Upper lobe of right lung (tissue), 1 donor: ENCODE data around the gene LMBR1. TPM values are rescaled to one million over a fixed set of nuclear protein-coding genes. Genes with fewer than 3 reads are reported as not detected.
A peak's percentile ranks its signal among the peaks of the same experiment; 100 is the strongest.

Experiments
- ATAC-seq: fragments of 200-7000 bp; cut with Tn5 transposase; one replicate; pipeline ENCODE4 v1.9.1; 2020; ENCODE audit warnings: mild to moderate bottlenecking, moderate library complexity
- DNase-seq: peaks from one replicate; pipeline ENCODE4 v3.0.0-alpha.2; 2020
- H3K27ac ChIP-seq: fragments of 200-600 bp; one replicate; pipeline ENCODE4 v1.8.0; 2022
- H3K27me3 ChIP-seq: fragments of 200-600 bp; one replicate; pipeline ENCODE4 v1.8.0; 2022; ENCODE audit warnings: mild to moderate bottlenecking
- H3K36me3 ChIP-seq: fragments of 200-600 bp; one replicate; pipeline ENCODE4 v1.8.0; 2022
- H3K4me1 ChIP-seq: fragments of 200-600 bp; one replicate; pipeline ENCODE4 v1.8.0; 2022
- H3K4me3 ChIP-seq: fragments of 200-600 bp; one replicate; pipeline ENCODE4 v1.8.0; 2022; ENCODE audit warnings: mild to moderate bottlenecking
- H3K9me3 ChIP-seq: fragments of 200-600 bp; one replicate; pipeline ENCODE4 v1.8.0; 2022
- intact Hi-C: fragments of 100-400 bp; cut with DNase I; formaldehyde crosslinking; loops from one replicate; pipeline ENCODE4 v1.11.0; 2022
- total RNA-seq: library from RNA; stranded (reverse); fragmentation: NEBNext Ultra II Directional; extraction: Animal tissue kit (Norgen Biotek cat#: 25700); gene quantifications from one replicate; pipeline ENCODE4 v1.2.1, GENCODE V29; 2021
- TF ChIP-seq, protein P1 (sequence below): fragments of 200-600 bp; IDR thresholded peaks from one replicate; pipeline ENCODE4 v1.8.0; 2022; ENCODE audit warnings: antibody characterized with exemption
- donor health status: DM: no; HTN: yes; CAD: no; lungs with severe emphysema.

The LMBR1 gene
- total RNA-seq, 1 donor from 2014 or later = 70.5 TPM

GRCh38 chr7:156895024-156895780, 2.2 kb upstream of the LMBR1 start:
- Histone ChIP-seq H3K4me3 (no peak overlapping the region), H3K36me3 (no peaks in the 10 kb centered on the region), H3K4me1 (peaks cover 19% of the 10 kb centered on the region), H3K27me3 (no peaks in the 10 kb centered on the region), H3K9me3 (no peaks in the 10 kb centered on the region), H3K27ac (peak overlapping the region; percentile 42)
- intact Hi-C loops = no loop called here
- no peak for DNase-seq
- peak; percentile 24 for ATAC-seq
- TF ChIP-seq, protein P1, sequence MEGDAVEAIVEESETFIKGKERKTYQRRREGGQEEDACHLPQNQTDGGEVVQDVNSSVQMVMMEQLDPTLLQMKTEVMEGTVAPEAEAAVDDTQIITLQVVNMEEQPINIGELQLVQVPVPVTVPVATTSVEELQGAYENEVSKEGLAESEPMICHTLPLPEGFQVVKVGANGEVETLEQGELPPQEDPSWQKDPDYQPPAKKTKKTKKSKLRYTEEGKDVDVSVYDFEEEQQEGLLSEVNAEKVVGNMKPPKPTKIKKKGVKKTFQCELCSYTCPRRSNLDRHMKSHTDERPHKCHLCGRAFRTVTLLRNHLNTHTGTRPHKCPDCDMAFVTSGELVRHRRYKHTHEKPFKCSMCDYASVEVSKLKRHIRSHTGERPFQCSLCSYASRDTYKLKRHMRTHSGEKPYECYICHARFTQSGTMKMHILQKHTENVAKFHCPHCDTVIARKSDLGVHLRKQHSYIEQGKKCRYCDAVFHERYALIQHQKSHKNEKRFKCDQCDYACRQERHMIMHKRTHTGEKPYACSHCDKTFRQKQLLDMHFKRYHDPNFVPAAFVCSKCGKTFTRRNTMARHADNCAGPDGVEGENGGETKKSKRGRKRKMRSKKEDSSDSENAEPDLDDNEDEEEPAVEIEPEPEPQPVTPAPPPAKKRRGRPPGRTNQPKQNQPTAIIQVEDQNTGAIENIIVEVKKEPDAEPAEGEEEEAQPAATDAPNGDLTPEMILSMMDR = no peak

DNA sequence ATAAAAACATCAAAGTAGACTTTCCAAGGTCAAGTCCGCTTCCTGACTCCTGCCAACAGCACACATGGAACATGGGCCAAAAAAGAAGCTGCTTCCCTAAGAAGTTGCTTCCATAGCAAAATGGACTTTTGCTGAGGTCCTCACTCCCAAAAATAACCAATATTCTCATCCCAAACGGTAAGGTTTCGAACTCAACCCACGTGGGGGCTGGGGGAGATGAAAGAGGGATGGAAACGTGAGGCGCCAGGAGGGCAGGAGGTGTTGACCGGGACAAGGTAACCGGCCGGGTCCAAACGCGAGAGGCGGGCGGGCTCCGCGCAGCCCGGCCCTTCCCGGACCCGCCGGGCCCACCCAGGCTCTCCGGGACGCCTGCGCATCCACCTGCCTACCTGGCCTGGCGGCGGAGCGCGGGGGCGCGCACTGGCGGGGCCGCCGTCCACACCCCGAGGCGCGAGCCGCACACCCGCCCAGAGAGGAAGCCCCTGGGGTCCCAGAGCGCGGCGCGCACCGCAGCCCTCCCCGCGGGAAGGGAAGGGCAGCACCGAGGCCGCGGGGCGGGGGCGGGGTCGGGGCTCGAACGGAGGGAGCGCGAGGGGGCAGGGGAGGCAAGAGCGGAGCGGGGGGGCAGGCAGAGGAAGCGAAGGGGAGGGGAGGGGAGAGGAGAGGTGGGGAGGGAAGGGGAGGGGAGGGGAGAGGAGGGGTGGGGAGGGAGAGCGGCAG, 742 bp downstream of the LMBR1 start:
- ATAC-seq = peak; percentile 60
- DNase-seq = peak; percentile 84
- Histone ChIP-seq H3K4me3 (peak overlapping the region; percentile 89), H3K27me3 (no peaks in the 10 kb centered on the region), H3K4me1 (peaks cover 18% of the 10 kb centered on the region), H3K9me3 (no peaks in the 10 kb centered on the region), H3K36me3 (no peaks in the 10 kb centered on the region), H3K27ac (peak overlapping the region; percentile 92)
- intact Hi-C loops = no loop called here
- TF ChIP-seq, protein P1 = no peak

GRCh38 chr7:156889746-156890145, 3.2 kb downstream of the LMBR1 start:
- Histone ChIP-seq H3K36me3 (no peaks in the 10 kb centered on the region), H3K27me3 (no peaks in the 10 kb centered on the region), H3K4me3 (no peak overlapping the region), H3K4me1 (peaks cover 12% of the 10 kb centered on the region), H3K27ac (no peak overlapping the region), H3K9me3 (no peaks in the 10 kb centered on the region)
- ATAC-seq = no peak
- DNase-seq = no peak
- intact Hi-C loops = no loop called here
- TF ChIP-seq, protein P1 = no peak

DNA sequence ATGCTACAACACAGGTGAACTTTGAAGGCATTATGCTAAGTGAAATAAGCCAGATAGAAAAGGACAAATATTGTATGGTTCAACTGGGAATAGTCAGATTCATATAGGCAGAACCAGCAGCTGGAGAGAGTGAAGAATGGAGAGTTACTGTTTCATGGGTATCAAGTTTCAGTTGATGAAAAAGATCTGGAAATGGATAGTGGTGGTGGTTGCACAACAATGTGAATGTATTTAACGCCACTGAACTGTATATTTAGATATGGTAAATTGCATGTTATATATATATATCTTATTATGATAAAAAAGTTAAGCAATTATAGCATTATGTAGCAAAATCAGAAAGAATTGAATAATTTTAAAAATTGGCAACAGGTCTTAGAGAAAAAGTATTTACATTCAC, 3.9 kb downstream of the LMBR1 start:
- Histone ChIP-seq H3K36me3 (no peaks in the 10 kb centered on the region), H3K27me3 (no peaks in the 10 kb centered on the region), H3K4me3 (no peak overlapping the region), H3K9me3 (no peaks in the 10 kb centered on the region), H3K27ac (no peak overlapping the region), H3K4me1 (peaks cover 6% of the 10 kb centered on the region)
- DNase-seq (no peak), ATAC-seq (no peak)
- intact Hi-C loops = no loop called here
- TF ChIP-seq, protein P1 = no peak

DNA sequence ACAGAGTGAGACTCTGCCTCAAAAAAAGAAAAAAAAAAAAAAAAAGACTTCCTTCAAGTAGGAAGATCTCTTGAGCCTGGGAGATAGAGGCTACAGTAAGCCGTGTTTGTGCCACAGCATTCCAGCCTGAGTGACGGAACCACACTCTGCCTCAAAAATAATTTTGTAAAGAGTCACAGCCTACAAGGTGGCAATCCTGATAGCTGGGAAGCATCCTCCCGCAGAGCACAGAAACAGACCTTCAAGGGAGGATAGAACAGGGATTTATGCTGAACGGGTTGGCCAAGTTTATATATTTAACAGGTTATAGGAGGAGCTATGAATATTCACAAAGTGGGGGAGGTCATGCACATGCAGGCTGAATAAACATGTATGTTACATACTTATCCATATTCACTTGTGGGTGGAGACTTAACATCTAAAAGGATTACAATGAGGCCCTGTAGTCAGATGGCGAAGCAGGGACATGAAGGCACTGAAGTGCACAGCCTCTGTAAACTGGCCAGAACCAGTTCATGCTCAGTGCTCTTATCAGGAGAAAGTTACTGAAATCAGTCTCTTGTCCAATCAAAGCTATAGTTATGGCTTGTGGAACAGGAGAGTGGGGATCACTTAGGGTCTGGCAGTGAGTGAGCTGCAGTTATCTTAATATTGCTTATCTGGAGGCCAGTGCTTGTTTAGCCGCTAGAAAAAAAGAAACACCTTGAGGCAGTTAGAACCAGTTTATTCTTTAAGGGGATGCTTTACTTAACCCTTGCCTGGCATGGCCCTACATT, 6.8 kb downstream of the LMBR1 start:
- DNase-seq (no peak), ATAC-seq (no peak)
- Histone ChIP-seq H3K4me1 (no peaks in the 10 kb centered on the region), H3K36me3 (no peaks in the 10 kb centered on the region), H3K4me3 (no peak overlapping the region), H3K9me3 (no peaks in the 10 kb centered on the region), H3K27ac (no peak overlapping the region), H3K27me3 (no peaks in the 10 kb centered on the region)
- intact Hi-C loops = no loop called here
- TF ChIP-seq, protein P1 = no peak
